Vagina (tissue), 2 donors: ENCODE measurements around the gene NCS1. TPM values are rescaled to one million over a fixed set of nuclear protein-coding genes. Genes with fewer than 3 reads are reported as not detected.

Experiments
- DNase-seq, 2 donors: peaks; one replicate each; pipeline ENCODE4 v3.0.0-alpha.2; 2017; ENCODE audit errors: extremely low spot score in 2 of 2
- H3K27ac ChIP-seq: fragments of 200-600 bp; sonication (generic); one replicate; pipeline ENCODE4 v1.5.1; 2019
- H3K27me3 ChIP-seq: fragments of 200-600 bp; sonication (generic); one replicate; pipeline ENCODE4 v1.5.1; 2019
- H3K36me3 ChIP-seq, 2 donors: fragments of 200-600 bp; sonication (generic); one replicate each; pipeline ENCODE4 v1.5.1; 2017 to 2019
- H3K4me1 ChIP-seq: fragments of 200-600 bp; sonication (generic); one replicate; pipeline ENCODE4 v1.5.1; 2019
- H3K4me3 ChIP-seq, 2 donors: fragments of 200-600 bp; sonication (generic); 1 replicate in 1 of 2; 2 replicates in 1 of 2; pipeline ENCODE4 v1.5.1; 2016 to 2019
- H3K9me3 ChIP-seq: fragments of 200-600 bp; sonication (generic); one replicate; pipeline ENCODE4 v1.5.1; 2019
- CTCF ChIP-seq, 3 experiments: fragments of 450-650 bp in 2 of 3; fragments of 200-600 bp in 1 of 3; sonication (generic) in 1 of 3; IDR thresholded peaks; one replicate each; pipeline ENCODE4 v1.5.1; 2017 to 2019; ENCODE audit warnings: antibody characterized with exemption in 3 of 3, mild to moderate bottlenecking in 2 of 3, moderate library complexity in 2 of 3
- POLR2A ChIP-seq, 2 donors: fragments of 450-650 bp; IDR thresholded peaks; one replicate each; pipeline ENCODE4 v1.6.1; 2017; ENCODE audit warnings: antibody characterized with exemption in 2 of 2, mild to moderate bottlenecking in 2 of 2, moderate library complexity in 2 of 2
- POLR2AphosphoS5 ChIP-seq, 2 donors: sonication (generic); formaldehyde crosslinking; IDR thresholded peaks; one replicate each; pipeline ENCODE4 v1.9.0; 2017; ENCODE audit warnings: antibody characterized with exemption in 2 of 2, mild to moderate bottlenecking in 2 of 2, low read depth in 1 of 2; ENCODE audit not compliant: insufficient read depth in 1 of 2
- intact Hi-C: fragments of 100-400 bp; cut with DNase I; formaldehyde crosslinking; loops from one replicate; pipeline ENCODE4 v1.15.1; 2023
- total RNA-seq: library from RNA; depleted of rRNA; stranded (reverse); fragments of >200 nt; gene quantifications from one replicate; pipeline ENCODE4 v1.2.3, GENCODE V29; 2016

Gene NCS1
- total RNA-seq, 1 donor from 2014 or later: 20.4 TPM

- TF ChIP-seq POLR2A (IDR thresholded peaks at IDR 0.05) (no peak), POLR2AphosphoS5 (IDR thresholded peaks at IDR 0.05; ENCODE audit: insufficient read depth in 1 of 2, low read depth in 1 of 2) (no peak), CTCF (IDR thresholded peaks at IDR 0.05) (no peak)
- H3K4me1 ChIP-seq: peaks cover 33% of the 10 kb centered on the region
- no peaks in the 10 kb centered on the region for H3K36me3 ChIP-seq
- peak overlapping the region; percentile 88 for H3K27ac ChIP-seq
- intact Hi-C loops: loop anchor here (5.0 to 10.0 kb wide), 2 partner anchors 63 to 171 kb away; no protein-coding TSS in a partner anchor
- H3K9me3 ChIP-seq: no peaks in the 10 kb centered on the region
- peak overlapping the region; percentile 69 to 97 for H3K4me3 ChIP-seq
- H3K27me3 ChIP-seq: no peaks in the 10 kb centered on the region
- DNase-seq: no peak
These were observed 1.8 kb downstream of the NCS1 start for GRCh38 chr9:130174025-130174424.

GRCh38 chr9:130174920-130175321 is 2.7 kb downstream of the NCS1 start:
- no peaks in the 10 kb centered on the region for H3K9me3 ChIP-seq
- H3K27me3 ChIP-seq: no peaks in the 10 kb centered on the region
- H3K4me1 ChIP-seq: peaks cover 33% of the 10 kb centered on the region
- no peaks in the 10 kb centered on the region for H3K36me3 ChIP-seq
- no peak for DNase-seq
- intact Hi-C loops: loop anchor here (5.0 to 10.0 kb wide), 2 partner anchors 62 to 170 kb away; no protein-coding TSS in a partner anchor
- TF ChIP-seq CTCF (IDR thresholded peaks at IDR 0.05) (no peak), POLR2AphosphoS5 (IDR thresholded peaks at IDR 0.05; ENCODE audit: insufficient read depth in 1 of 2, low read depth in 1 of 2) (peak; percentile 18 to 21)
- peak overlapping the region in 1 of 2 donors; percentile 16 for H3K4me3 ChIP-seq
- peak overlapping the region; percentile 88 for H3K27ac ChIP-seq

GRCh38 chr9:130175355-130175754 is 3.2 kb downstream of the NCS1 start:
- no peaks in the 10 kb centered on the region for H3K27me3 ChIP-seq
- no peaks in the 10 kb centered on the region for H3K9me3 ChIP-seq
- H3K36me3 ChIP-seq: no peaks in the 10 kb centered on the region
- H3K27ac ChIP-seq: peak overlapping the region; percentile 88
- TF ChIP-seq CTCF (IDR thresholded peaks at IDR 0.05) (no peak), POLR2AphosphoS5 (IDR thresholded peaks at IDR 0.05; ENCODE audit: insufficient read depth in 1 of 2, low read depth in 1 of 2) (no peak), POLR2A (IDR thresholded peaks at IDR 0.05) (no peak)
- intact Hi-C loops: loop anchor here (10.0 kb wide), 1 partner anchor 169 kb away; no protein-coding TSS in a partner anchor
- no peak for DNase-seq
- H3K4me3 ChIP-seq: peak overlapping the region in 1 of 2 donors; percentile 16
- H3K4me1 ChIP-seq: peaks cover 33% of the 10 kb centered on the region

- Histone ChIP-seq H3K36me3 (no peaks in the 10 kb centered on the region), H3K9me3 (no peaks in the 10 kb centered on the region), H3K4me3 (no peak overlapping the region), H3K27ac (peak overlapping the region; percentile 9), H3K4me1 (peaks cover 41% of the 10 kb centered on the region), H3K27me3 (no peaks in the 10 kb centered on the region)
- DNase-seq: no peak
- TF ChIP-seq POLR2AphosphoS5 (IDR thresholded peaks at IDR 0.05; ENCODE audit: insufficient read depth in 1 of 2, low read depth in 1 of 2): no peak
- no peak for TF ChIP-seq POLR2A (IDR thresholded peaks at IDR 0.05)
- no peak for TF ChIP-seq CTCF (IDR thresholded peaks at IDR 0.05)
- intact Hi-C loops: loop anchor here (10.0 kb wide), 1 partner anchor 168 kb away; no protein-coding TSS in a partner anchor
These were observed 4.6 kb downstream of the NCS1 start for GRCh38 chr9:130176760-130177159.
